ENCODE data around the gene GPR89A. TPM values are rescaled to one million over a fixed set of nuclear protein-coding genes. Genes with fewer than 3 reads are reported as not detected.

The GPR89A gene
- polyA plus RNA-seq, 1 experiment, result 14.1 TPM

DNA sequence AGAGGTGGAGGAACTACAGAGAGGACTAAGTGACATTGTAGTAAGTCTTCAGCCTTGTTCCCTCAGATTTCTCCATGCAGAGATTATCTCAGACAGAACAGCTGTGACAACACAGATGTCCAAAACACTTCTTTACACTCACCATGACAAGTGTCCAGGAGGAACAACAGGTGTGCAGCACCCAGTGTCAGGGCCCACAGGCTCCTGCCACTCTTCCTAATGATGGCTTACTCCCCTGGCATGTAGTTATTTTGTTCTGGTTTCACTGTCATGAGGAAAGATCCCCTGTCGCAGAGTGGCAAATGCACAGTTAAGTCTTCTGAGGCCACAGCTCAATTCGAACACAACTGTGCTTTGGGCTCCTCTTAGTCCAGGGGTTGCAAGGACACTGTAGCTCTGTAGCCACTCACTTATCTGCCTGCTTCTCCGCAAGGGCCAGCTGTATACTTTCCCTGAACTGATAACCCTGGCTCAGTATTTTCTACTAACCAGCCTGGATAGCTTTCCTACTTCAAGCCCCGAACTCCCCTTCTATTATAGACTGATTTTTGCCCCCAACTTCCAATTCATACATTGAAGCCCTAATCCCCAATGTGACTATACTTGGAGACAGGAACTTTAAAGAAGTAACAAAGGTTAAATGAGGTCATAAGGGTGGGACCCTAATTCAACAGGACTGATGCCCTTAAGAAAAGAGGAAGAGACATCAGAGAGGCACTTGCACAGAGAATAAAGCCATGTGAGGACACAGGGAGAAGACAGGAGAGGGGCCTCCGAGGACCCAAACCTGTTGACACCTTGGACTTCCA, 88.2 kb downstream of the GPR89A start:
- Histone ChIP-seq H3K27me3 (ENCODE audit: control insufficient read depth, insufficient read depth, low read length) (no peaks in the 10 kb centered on the region), H3K36me3 (ENCODE audit: control insufficient read depth, insufficient read depth, low read length) (no peaks in the 10 kb centered on the region), H3K4me3 (ENCODE audit: low read depth, low read length) (no peak overlapping the region)
- DNase-seq (ENCODE audit: low read depth), result no peak
- CTCF ChIA-PET, result interaction anchor here (1.5 kb wide), 1 partner anchor 25 kb away, joined by 4 read pairs; no protein-coding TSS in a partner anchor
- TF ChIP-seq, protein P1, sequence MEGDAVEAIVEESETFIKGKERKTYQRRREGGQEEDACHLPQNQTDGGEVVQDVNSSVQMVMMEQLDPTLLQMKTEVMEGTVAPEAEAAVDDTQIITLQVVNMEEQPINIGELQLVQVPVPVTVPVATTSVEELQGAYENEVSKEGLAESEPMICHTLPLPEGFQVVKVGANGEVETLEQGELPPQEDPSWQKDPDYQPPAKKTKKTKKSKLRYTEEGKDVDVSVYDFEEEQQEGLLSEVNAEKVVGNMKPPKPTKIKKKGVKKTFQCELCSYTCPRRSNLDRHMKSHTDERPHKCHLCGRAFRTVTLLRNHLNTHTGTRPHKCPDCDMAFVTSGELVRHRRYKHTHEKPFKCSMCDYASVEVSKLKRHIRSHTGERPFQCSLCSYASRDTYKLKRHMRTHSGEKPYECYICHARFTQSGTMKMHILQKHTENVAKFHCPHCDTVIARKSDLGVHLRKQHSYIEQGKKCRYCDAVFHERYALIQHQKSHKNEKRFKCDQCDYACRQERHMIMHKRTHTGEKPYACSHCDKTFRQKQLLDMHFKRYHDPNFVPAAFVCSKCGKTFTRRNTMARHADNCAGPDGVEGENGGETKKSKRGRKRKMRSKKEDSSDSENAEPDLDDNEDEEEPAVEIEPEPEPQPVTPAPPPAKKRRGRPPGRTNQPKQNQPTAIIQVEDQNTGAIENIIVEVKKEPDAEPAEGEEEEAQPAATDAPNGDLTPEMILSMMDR (IDR thresholded peaks at IDR 0.05; ENCODE audit: insufficient read depth, low read depth, low read length), result no peak
- POLR2A ChIA-PET, result no interaction called here

DNA sequence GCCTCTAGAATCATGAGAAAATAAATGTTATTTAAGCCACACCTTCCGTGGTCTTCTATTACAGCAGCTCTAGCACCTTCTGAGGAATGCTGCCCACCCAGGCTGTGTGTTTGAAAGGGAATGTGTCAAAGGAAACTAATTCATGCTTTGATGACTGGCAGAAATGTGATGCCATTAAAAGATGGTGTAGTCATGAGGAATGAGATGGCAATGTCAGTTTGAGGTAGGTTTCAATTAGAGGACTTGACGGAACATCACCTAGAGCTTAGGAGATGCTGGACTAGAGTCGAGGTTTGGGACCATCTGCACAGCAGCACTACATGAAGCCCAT, 88.8 kb downstream of the GPR89A start:
- CTCF ChIA-PET, result interaction anchor here (1.5 kb wide), 1 partner anchor 24 kb away, joined by 4 read pairs; no protein-coding TSS in a partner anchor
- Histone ChIP-seq H3K27me3 (ENCODE audit: control insufficient read depth, insufficient read depth, low read length) (no peaks in the 10 kb centered on the region), H3K36me3 (ENCODE audit: control insufficient read depth, insufficient read depth, low read length) (no peaks in the 10 kb centered on the region), H3K4me3 (ENCODE audit: low read depth, low read length) (no peak overlapping the region)
- no peak for DNase-seq (ENCODE audit: low read depth)
- TF ChIP-seq, protein P1 (IDR thresholded peaks at IDR 0.05; ENCODE audit: insufficient read depth, low read depth, low read length), result no peak
- POLR2A ChIA-PET, result no interaction called here

DNA sequence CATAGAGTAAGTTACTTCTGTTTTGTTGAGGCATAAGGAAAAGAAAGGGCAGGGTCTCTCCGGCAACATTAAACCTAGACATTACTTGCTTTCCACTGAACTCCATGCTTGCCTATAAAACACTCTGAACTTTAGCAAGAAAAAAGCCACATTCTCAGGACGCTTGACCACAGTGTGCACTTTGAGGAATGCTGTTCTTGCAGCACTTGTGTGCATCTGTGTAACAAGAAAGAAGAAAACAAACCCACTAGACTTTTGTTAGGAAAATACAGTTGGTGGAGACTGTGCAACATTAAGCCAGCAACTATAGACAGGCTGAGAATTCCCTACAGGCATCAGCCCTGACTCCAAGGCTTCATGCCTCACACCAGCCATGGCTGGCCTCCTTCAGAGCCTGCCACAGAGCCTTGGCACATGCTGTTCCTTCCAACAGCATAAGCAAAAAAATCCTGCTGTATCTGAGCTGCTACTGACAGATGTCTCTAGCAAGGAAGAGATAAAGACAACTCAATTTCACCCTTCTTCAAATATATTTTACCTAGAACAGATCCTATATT, 93.6 kb downstream of the GPR89A start:
- no peak for DNase-seq (ENCODE audit: low read depth)
- CTCF ChIA-PET, result no interaction called here
- Histone ChIP-seq H3K27me3 (ENCODE audit: control insufficient read depth, insufficient read depth, low read length) (no peaks in the 10 kb centered on the region), H3K36me3 (ENCODE audit: control insufficient read depth, insufficient read depth, low read length) (no peaks in the 10 kb centered on the region), H3K4me3 (ENCODE audit: low read depth, low read length) (no peak overlapping the region)
- TF ChIP-seq, protein P1 (IDR thresholded peaks at IDR 0.05; ENCODE audit: insufficient read depth, low read depth, low read length), result no peak
- POLR2A ChIA-PET, result interaction anchor here (0.5 kb wide), 1 partner anchor 10 kb away, joined by 4 read pairs; no protein-coding TSS in a partner anchor

DNA sequence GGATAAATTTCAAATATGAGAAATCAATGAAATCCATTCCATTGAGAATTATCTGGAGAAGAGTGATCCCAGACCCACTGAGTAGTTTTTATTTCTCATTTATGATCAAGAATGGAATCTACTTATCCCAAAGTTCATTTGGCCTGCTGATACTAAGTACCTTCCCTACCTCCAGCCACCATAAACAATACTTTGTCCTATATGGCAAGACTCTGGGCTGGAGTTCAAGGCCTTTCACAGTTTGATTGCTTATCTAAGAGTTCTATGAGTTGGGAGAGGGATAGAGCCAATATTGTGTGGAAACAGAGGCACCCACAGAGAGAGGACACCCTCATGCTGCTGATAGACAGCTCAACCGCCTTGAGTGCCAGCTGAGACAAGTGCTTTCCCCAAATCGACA, 94.3 kb downstream of the GPR89A start:
- H3K36me3 ChIP-seq (ENCODE audit: control insufficient read depth, insufficient read depth, low read length), result no peaks in the 10 kb centered on the region
- TF ChIP-seq, protein P1 (IDR thresholded peaks at IDR 0.05; ENCODE audit: insufficient read depth, low read depth, low read length), result no peak
- H3K27me3 ChIP-seq (ENCODE audit: control insufficient read depth, insufficient read depth, low read length), result no peaks in the 10 kb centered on the region
- DNase-seq (ENCODE audit: low read depth), result no peak
- ChIA-PET POLR2A (interaction anchor here (0.5 kb wide), 1 partner anchor 10 kb away, joined by 4 read pairs; no protein-coding TSS in a partner anchor), CTCF (interaction anchor here (1.5 kb wide), 1 partner anchor 9 kb away, joined by 3 read pairs; no protein-coding TSS in a partner anchor)
- no peak overlapping the region for H3K4me3 ChIP-seq (ENCODE audit: low read depth, low read length)

DNA sequence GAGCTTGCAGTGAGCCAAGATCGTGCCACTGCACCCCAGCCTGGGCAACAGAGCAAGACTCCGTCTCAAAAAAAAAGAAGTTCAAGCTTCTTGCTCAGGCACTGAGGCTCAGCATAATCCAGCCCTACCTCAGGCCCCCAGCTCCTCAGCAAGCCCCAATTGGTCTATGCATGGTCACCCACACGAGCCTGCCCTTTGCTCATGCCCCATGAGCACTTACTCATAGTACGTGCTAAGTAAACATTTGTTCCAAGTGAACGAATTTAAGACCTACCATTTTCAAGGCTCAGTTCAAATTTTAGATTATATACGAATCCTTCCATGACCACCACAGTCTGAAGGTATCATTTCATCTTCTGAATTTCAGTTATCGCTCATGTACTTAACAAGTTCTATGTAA, 95.0 kb downstream of the GPR89A start:
- no peak overlapping the region for H3K4me3 ChIP-seq (ENCODE audit: low read depth, low read length)
- no peaks in the 10 kb centered on the region for H3K27me3 ChIP-seq (ENCODE audit: control insufficient read depth, insufficient read depth, low read length)
- TF ChIP-seq, protein P1 (IDR thresholded peaks at IDR 0.05; ENCODE audit: insufficient read depth, low read depth, low read length), result no peak
- no peaks in the 10 kb centered on the region for H3K36me3 ChIP-seq (ENCODE audit: control insufficient read depth, insufficient read depth, low read length)
- no peak for DNase-seq (ENCODE audit: low read depth)
- POLR2A ChIA-PET, result no interaction called here
- CTCF ChIA-PET, result interaction anchor here (1.5 kb wide), 1 partner anchor 10 kb away, joined by 3 read pairs; no protein-coding TSS in a partner anchor

Data from BJ (cell line).